SU-DHL-6 (cell line): ENCODE results near the gene PDCD5.
"Not testable (repeated sequence)": the region's sequence is repeated elsewhere in the genome, so short reads cannot be mapped to it uniquely, and the experiment has no call there.

Source experiments
- H2AFZ ChIP-seq: fragments of 200-600 bp; sonication (generic); 2 replicates; pipeline ENCODE4 v1.6.1; 2014; ENCODE audit warnings: low read depth, mild to moderate bottlenecking, moderate library complexity, mixed read lengths, antibody characterized with exemption, low read length; ENCODE audit not compliant: severe bottlenecking
- H3F3A ChIP-seq: fragments of 200-600 bp; shearing (Covaris generic); 2 replicates; pipeline ENCODE4 v1.6.0; 2016; ENCODE audit warnings: antibody characterized with exemption, mild to moderate bottlenecking; ENCODE audit not compliant: insufficient read depth
- H3K27ac ChIP-seq: fragments of 200-600 bp; sonication (generic); 2 replicates; pipeline ENCODE4 v1.5.1; 2016; ENCODE audit warnings: low read depth, mild to moderate bottlenecking, low read length, moderate library complexity, mixed read lengths
- H3K27me3 ChIP-seq: fragments of 200-600 bp; sonication (generic), shearing (Covaris generic); 2 replicates; pipeline ENCODE4 v1.6.0; 2014; ENCODE audit warnings: mild to moderate bottlenecking, low read length
- H3K36me3 ChIP-seq: fragments of 200-600 bp; sonication (generic); 2 replicates; pipeline ENCODE4 v1.6.1; 2014; ENCODE audit warnings: mild to moderate bottlenecking, low read length, mixed read lengths
- H3K4me2 ChIP-seq: fragments of 300-600, 200-600 bp; shearing (Covaris generic), sonication (generic); 2 replicates; pipeline ENCODE4 v1.6.0; 2014; ENCODE audit warnings: low read length, low read depth, mild to moderate bottlenecking; ENCODE audit not compliant: poor library complexity, severe bottlenecking
- H3K4me3 ChIP-seq: fragments of 200-600 bp; sonication (generic); 2 replicates; pipeline ENCODE4 v1.5.1; 2014; ENCODE audit warnings: antibody characterized with exemption, low read length, mild to moderate bottlenecking, mixed read lengths; ENCODE audit not compliant: insufficient read depth, poor library complexity, severe bottlenecking
- H3K79me2 ChIP-seq: fragments of 200-600 bp; sonication (generic); 2 replicates; pipeline ENCODE4 v1.6.1; 2014; ENCODE audit warnings: mild to moderate bottlenecking, low read length, moderate library complexity; ENCODE audit not compliant: insufficient read depth
- H3K9ac ChIP-seq: fragments of 200-600 bp; sonication (generic); 2 replicates; pipeline ENCODE4 v1.7.0; 2014; ENCODE audit warnings: mild to moderate bottlenecking, low read length
- H3K9me2 ChIP-seq: fragments of 200-600 bp; sonication (generic); replicated peaks from 2 replicates; pipeline ENCODE4 v1.6.1; 2014; ENCODE audit warnings: low read length; ENCODE audit not compliant: insufficient read depth
- H3K9me3 ChIP-seq: fragments of 200-600 bp; sonication (generic); 2 replicates; pipeline ENCODE4 v1.6.1; 2014; ENCODE audit warnings: low read length, mixed read lengths; ENCODE audit not compliant: insufficient read depth
- H4K20me1 ChIP-seq: fragments of 200-600 bp; sonication (generic); 2 replicates; pipeline ENCODE4 v1.6.1; 2014; ENCODE audit warnings: low read depth, mild to moderate bottlenecking, antibody characterized with exemption, low read length, moderate library complexity, mixed read lengths
- EZH2phosphoT487 ChIP-seq: fragments of 200-600 bp; sonication (generic), shearing (Covaris generic); conservative IDR thresholded peaks from 2 replicates; pipeline ENCODE4 v1.6.1; 2018; ENCODE audit warnings: mild to moderate bottlenecking, antibody characterized with exemption, low read length, moderate library complexity, mixed read lengths
- TF ChIP-seq, protein P1 (sequence below): fragments of 200-600 bp; sonication (generic); IDR thresholded peaks from one replicate; pipeline ENCODE4 v1.5.1; 2017; ENCODE audit warnings: antibody characterized with exemption, mild to moderate bottlenecking, low read length, moderate library complexity; ENCODE audit not compliant: insufficient read depth, poor library complexity, severe bottlenecking

PDCD5 gene

DNA sequence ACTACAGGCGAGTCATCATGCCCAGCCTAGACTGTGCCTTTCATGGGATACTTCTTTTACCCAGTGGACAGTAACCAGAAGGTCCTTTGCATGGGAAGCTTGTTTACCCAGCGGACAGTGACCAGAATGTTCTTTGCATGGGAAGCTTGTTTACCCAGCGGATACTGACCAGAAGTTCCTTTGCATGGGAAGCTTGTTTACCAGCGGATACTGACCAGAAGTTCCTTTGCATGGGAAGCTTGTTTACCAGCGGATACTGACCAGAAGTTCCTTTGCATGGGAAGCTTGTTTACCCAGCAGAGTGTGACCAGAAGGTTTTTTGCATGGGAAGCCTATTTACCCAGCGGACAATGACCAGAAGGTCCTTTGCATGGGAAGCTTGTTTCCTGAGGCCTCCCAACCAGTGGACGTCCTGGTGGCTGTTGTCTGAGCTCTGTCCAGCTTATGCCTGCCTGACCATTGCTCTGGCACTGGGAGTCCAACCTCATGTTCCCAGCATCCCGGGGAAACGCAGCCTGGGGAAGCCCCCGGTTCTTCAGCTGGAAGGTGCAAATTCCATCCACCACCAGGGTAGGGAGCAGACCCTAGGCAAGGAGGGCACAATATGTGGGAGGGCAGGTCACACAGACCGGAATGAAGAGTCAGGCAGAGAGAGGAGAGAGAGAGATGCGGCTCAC is 41.6 kb upstream of the PDCD5 start:
- H3K27ac ChIP-seq, result no peak overlapping the region

DNA sequence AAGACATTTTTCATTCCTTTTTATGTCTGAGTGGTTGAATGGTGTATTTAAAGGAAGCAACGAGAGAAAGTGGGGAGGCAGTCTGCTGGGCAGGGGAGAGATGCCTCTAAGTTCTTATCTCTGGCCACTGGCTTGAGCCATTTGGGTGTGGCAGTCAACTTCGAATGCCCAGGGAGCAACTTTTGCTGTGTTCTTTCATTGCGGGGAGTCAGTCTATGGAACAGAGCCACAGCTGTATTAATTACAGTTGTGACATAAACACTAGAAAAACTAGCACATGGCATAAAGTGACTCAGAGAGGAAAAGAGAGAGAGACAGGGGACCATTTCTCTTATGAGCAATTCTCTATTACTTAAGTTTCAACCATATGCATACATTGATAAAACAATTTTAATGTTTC is 40.4 kb upstream of the PDCD5 start:
- Histone ChIP-seq H3K36me3 (no peaks in the 10 kb centered on the region), H3K79me2 (no peaks in the 10 kb centered on the region), H3K9me2 (no peaks in the 10 kb centered on the region), H3K27me3 (no peaks in the 10 kb centered on the region), H4K20me1 (no peaks in the 10 kb centered on the region), H3F3A (no peaks in the 10 kb centered on the region), H2AFZ (no peak overlapping the region), H3K9ac (no peak overlapping the region), H3K4me2 (no peak overlapping the region), H3K9me3 (no peaks in the 10 kb centered on the region), H3K4me3 (no peak overlapping the region), H3K27ac (no peak overlapping the region)
- TF ChIP-seq, protein P1, sequence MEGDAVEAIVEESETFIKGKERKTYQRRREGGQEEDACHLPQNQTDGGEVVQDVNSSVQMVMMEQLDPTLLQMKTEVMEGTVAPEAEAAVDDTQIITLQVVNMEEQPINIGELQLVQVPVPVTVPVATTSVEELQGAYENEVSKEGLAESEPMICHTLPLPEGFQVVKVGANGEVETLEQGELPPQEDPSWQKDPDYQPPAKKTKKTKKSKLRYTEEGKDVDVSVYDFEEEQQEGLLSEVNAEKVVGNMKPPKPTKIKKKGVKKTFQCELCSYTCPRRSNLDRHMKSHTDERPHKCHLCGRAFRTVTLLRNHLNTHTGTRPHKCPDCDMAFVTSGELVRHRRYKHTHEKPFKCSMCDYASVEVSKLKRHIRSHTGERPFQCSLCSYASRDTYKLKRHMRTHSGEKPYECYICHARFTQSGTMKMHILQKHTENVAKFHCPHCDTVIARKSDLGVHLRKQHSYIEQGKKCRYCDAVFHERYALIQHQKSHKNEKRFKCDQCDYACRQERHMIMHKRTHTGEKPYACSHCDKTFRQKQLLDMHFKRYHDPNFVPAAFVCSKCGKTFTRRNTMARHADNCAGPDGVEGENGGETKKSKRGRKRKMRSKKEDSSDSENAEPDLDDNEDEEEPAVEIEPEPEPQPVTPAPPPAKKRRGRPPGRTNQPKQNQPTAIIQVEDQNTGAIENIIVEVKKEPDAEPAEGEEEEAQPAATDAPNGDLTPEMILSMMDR, result no peak
- no peak for TF ChIP-seq EZH2phosphoT487

More for the DNA sequence above, 41.6 kb upstream of the PDCD5 start:
- TF ChIP-seq EZH2phosphoT487, result no peak
- TF ChIP-seq, protein P1, result no peak
- no peak overlapping the region for H3K9ac ChIP-seq
- no peaks in the 10 kb centered on the region for H3F3A ChIP-seq
- H3K79me2 ChIP-seq, result no peaks in the 10 kb centered on the region
- H3K9me2 ChIP-seq, result no peaks in the 10 kb centered on the region
- H3K4me3 ChIP-seq, result no peak overlapping the region
- H2AFZ ChIP-seq, result no peak overlapping the region
- no peaks in the 10 kb centered on the region for H3K27me3 ChIP-seq
- no peaks in the 10 kb centered on the region for H3K9me3 ChIP-seq
- H3K36me3 ChIP-seq, result no peaks in the 10 kb centered on the region
- H3K4me2 ChIP-seq, result no peak overlapping the region
- no peaks in the 10 kb centered on the region for H4K20me1 ChIP-seq

DNA sequence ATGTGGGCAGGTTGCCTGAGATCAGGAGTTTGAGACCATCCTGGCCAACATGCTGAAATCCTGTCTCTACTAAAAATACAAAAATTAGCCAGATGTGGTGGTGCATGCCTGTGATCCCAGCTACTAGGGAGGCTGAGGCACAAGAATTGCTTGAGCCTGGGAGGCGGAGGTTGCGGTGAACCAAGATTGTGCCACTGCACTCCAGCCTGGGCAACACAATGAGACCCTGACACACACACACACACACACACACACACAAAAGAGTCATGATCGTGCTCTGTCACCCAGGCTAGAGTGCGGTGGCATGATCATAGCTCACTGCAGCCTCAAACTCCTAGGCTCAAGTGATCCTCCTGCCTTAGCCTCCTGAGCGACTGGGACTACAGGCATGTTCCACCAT is 39.6 kb upstream of the PDCD5 start:
- not testable (repeated sequence) for H2AFZ ChIP-seq, H3K9me2 ChIP-seq, H3K9ac ChIP-seq, H3K9me3 ChIP-seq, H3K79me2 ChIP-seq, H3F3A ChIP-seq, H4K20me1 ChIP-seq, H3K4me3 ChIP-seq, H3K27ac ChIP-seq, H3K4me2 ChIP-seq, H3K27me3 ChIP-seq, H3K36me3 ChIP-seq

DNA sequence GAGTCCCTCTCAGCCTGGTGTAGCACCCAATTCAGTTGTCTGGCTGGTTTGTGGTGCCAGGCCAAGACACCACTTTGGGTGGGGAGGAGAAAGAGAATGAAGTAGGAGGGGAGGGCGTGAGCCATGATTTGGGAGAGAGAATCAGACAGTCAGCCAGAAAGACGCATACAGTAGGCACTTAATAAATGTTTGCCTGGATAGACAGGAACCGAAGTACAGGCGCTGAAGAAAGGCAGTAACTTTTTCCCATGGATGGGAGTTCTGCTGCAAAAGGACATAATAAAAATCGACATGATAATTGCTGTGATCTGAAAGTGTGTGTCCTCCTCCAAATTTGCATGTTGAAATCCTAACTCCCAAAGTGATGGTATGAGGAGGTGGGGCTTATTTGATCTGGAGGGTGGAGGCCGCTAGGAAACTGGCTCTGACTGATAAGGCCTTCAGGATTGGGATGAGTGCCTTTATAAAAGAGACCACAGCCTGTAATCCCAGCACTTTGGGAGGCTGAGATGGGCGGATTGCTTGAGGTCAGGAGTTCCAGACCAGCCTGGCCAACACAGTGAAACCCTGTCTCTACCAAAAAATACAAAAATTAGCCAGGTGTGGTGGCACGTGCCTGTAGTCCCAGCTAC is 38.4 kb upstream of the PDCD5 start:
- Histone ChIP-seq H2AFZ (no peak overlapping the region), H3K9me3 (no peaks in the 10 kb centered on the region)
- TF ChIP-seq, protein P1, result no peak
- TF ChIP-seq EZH2phosphoT487, result no peak

More for the DNA sequence above, 38.4 kb upstream of the PDCD5 start:
- H3K27ac ChIP-seq, result no peak overlapping the region
- no peaks in the 10 kb centered on the region for H3K9me2 ChIP-seq
- no peak overlapping the region for H3K9ac ChIP-seq
- no peak overlapping the region for H3K4me2 ChIP-seq
- no peaks in the 10 kb centered on the region for H3F3A ChIP-seq
- no peak overlapping the region for H3K4me3 ChIP-seq
- no peaks in the 10 kb centered on the region for H3K79me2 ChIP-seq
- no peaks in the 10 kb centered on the region for H3K36me3 ChIP-seq
- no peaks in the 10 kb centered on the region for H3K27me3 ChIP-seq
- H4K20me1 ChIP-seq, result no peaks in the 10 kb centered on the region
